ENCODE data around the gene CYYR1. TPM values are rescaled to one million over a fixed set of nuclear protein-coding genes. Genes with fewer than 3 reads are reported as not detected.

Gene CYYR1
- polyA plus RNA-seq, 1 donor from 2014 or later = 0.62 TPM

- no peak overlapping the region for H3K4me2 ChIP-seq (ENCODE audit: low read length)
- no peak overlapping the region for H2AFZ ChIP-seq (ENCODE audit: low read depth, low read length)
- no peak overlapping the region for H3K4me3 ChIP-seq (ENCODE audit: low read length)
- H3K79me2 ChIP-seq (replicated peaks; ENCODE audit: insufficient read depth, low read length) = no peaks in the 10 kb centered on the region
- H4K20me1 ChIP-seq (ENCODE audit: insufficient read depth) = no peaks in the 10 kb centered on the region
- no peak overlapping the region for H3K9ac ChIP-seq (ENCODE audit: low read length)
- H3K9me2 ChIP-seq (ENCODE audit: insufficient read depth, low read length) = no peaks in the 10 kb centered on the region
- no peaks in the 10 kb centered on the region for H3F3A ChIP-seq (ENCODE audit: insufficient read depth, low read length, poor library complexity, severe bottlenecking)
- H3K27me3 ChIP-seq (ENCODE audit: insufficient read depth, low read depth, low read length) = no peaks in the 10 kb centered on the region
- TF ChIP-seq MXI1 (conservative IDR thresholded peaks at IDR 0.05; ENCODE audit: poor library complexity, severe bottlenecking) = no peak
- TF ChIP-seq SMC3 (conservative IDR thresholded peaks at IDR 0.05; ENCODE audit: poor library complexity) = no peak
- no peak for TF ChIP-seq POLR2AphosphoS5 (IDR thresholded peaks at IDR 0.05)
- no peaks in the 10 kb centered on the region for H3K9me3 ChIP-seq (ENCODE audit: low read length)
- no peaks in the 10 kb centered on the region for H3K36me3 ChIP-seq (ENCODE audit: insufficient read depth, low read length)
- H3K27ac ChIP-seq (ENCODE audit: low read length) = no peak overlapping the region
Measured at GRCh38 chr21:26469789-26470188, 103.3 kb downstream of the CYYR1 start.

GRCh38 chr21:26465916-26466315 lies 107.2 kb downstream of the CYYR1 start:
- Histone ChIP-seq H3K9me3 (ENCODE audit: low read length) (no peaks in the 10 kb centered on the region), H3K4me2 (ENCODE audit: low read length) (no peak overlapping the region), H3K9me2 (ENCODE audit: insufficient read depth, low read length) (no peaks in the 10 kb centered on the region), H3F3A (ENCODE audit: insufficient read depth, low read length, poor library complexity, severe bottlenecking) (no peaks in the 10 kb centered on the region), H4K20me1 (ENCODE audit: insufficient read depth) (no peaks in the 10 kb centered on the region), H3K79me2 (replicated peaks; ENCODE audit: insufficient read depth, low read length) (no peaks in the 10 kb centered on the region), H3K27ac (ENCODE audit: low read length) (no peak overlapping the region), H3K36me3 (ENCODE audit: insufficient read depth, low read length) (no peaks in the 10 kb centered on the region), H3K4me3 (ENCODE audit: low read length) (no peak overlapping the region), H2AFZ (ENCODE audit: low read depth, low read length) (no peak overlapping the region), H3K27me3 (ENCODE audit: insufficient read depth, low read depth, low read length) (no peaks in the 10 kb centered on the region), H3K9ac (ENCODE audit: low read length) (no peak overlapping the region)
- TF ChIP-seq SMC3 (conservative IDR thresholded peaks at IDR 0.05; ENCODE audit: poor library complexity) (no peak), TAF1 (IDR thresholded peaks at IDR 0.05; ENCODE audit: low read depth) (no peak), EP300 (conservative IDR thresholded peaks at IDR 0.05; ENCODE audit: poor library complexity, severe bottlenecking) (no peak), POLR2AphosphoS5 (IDR thresholded peaks at IDR 0.05) (no peak)

- Histone ChIP-seq H3K4me3 (ENCODE audit: low read length) (no peak overlapping the region), H3K4me2 (ENCODE audit: low read length) (no peak overlapping the region), H3F3A (ENCODE audit: insufficient read depth, low read length, poor library complexity, severe bottlenecking) (no peaks in the 10 kb centered on the region), H3K36me3 (ENCODE audit: insufficient read depth, low read length) (no peaks in the 10 kb centered on the region), H3K9ac (ENCODE audit: low read length) (no peak overlapping the region), H2AFZ (ENCODE audit: low read depth, low read length) (no peak overlapping the region), H3K9me3 (ENCODE audit: low read length) (no peaks in the 10 kb centered on the region), H4K20me1 (ENCODE audit: insufficient read depth) (no peaks in the 10 kb centered on the region), H3K27ac (ENCODE audit: low read length) (no peak overlapping the region), H3K79me2 (replicated peaks; ENCODE audit: insufficient read depth, low read length) (no peaks in the 10 kb centered on the region), H3K9me2 (ENCODE audit: insufficient read depth, low read length) (no peaks in the 10 kb centered on the region), H3K27me3 (ENCODE audit: insufficient read depth, low read depth, low read length) (no peaks in the 10 kb centered on the region)
- TF ChIP-seq RAD21 (conservative IDR thresholded peaks at IDR 0.05) (no peak), REST (IDR thresholded peaks at IDR 0.05; ENCODE audit: borderline replicate concordance) (no peak), SMC3 (conservative IDR thresholded peaks at IDR 0.05; ENCODE audit: poor library complexity) (no peak), CTCF (IDR thresholded peaks at IDR 0.05; ENCODE audit: poor library complexity, severe bottlenecking) (no peak), TAF1 (IDR thresholded peaks at IDR 0.05; ENCODE audit: low read depth) (no peak), MXI1 (conservative IDR thresholded peaks at IDR 0.05; ENCODE audit: poor library complexity, severe bottlenecking) (no peak), EZH2 (IDR thresholded peaks at IDR 0.05; ENCODE audit: borderline replicate concordance, insufficient read depth, low read length, poor library complexity, severe bottlenecking) (no peak), EP300 (conservative IDR thresholded peaks at IDR 0.05; ENCODE audit: poor library complexity, severe bottlenecking) (no peak)
Measured at GRCh38 chr21:26461500-26461899, 111.6 kb downstream of the CYYR1 start.

Measured in neural cell (in vitro differentiated cells).